GM12872 (cell line): ENCODE measurements around the gene REC8.

Experiments used
- TF ChIP-seq, protein P1 (sequence below): IDR thresholded peaks from 3 replicates; pipeline ENCODE4 v1.5.1; 2011; ENCODE audit warnings: low read depth, mild to moderate bottlenecking, low read length, moderate library complexity; ENCODE audit not compliant: insufficient read depth

Gene REC8

DNA sequence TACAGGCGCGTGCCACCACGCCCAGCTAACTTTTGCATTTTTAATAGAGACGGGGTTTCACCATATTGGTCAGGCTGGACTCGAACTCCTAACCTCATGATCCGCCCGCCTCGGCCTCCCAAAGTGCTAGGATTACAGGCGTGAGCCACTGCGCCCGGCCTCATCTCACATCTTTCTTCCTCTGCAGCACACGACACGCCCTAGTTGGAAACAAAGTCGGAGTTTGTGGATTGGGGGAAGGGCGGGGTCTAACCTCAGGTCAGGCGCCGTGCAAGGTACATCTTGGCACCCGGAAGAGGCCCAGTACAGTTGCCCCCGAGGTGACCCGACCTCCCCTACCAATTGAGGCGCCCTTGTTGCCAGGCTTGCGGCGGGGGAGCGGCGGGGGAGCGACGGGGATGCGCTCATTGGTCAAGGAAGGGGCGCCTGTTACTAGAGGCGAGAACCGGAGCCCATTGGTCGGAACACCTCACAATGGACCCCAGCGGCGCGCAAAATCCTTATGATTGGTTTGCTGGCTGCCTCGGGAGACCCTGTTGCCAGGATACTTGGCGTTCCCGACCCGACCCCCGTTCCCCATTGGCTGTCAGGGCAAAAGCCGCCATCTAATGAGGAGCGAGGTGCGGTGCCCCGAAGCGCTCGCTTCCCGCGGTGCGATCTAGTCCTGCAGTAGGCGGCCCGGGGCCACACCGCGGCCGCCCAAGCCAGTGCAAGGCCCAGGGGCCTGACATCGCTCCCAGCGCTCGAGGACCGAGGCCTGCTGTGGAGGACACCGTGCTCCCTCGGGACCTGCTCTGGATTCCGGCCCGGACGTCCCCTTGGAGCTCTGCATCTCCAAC lies at the start of gene REC8:
Gene REC8 (plus strand): TSS at position 659 of the 839 bp plus-strand sequence. CDS start 473 bp downstream, outside the sequence.
- TF ChIP-seq, protein P1, sequence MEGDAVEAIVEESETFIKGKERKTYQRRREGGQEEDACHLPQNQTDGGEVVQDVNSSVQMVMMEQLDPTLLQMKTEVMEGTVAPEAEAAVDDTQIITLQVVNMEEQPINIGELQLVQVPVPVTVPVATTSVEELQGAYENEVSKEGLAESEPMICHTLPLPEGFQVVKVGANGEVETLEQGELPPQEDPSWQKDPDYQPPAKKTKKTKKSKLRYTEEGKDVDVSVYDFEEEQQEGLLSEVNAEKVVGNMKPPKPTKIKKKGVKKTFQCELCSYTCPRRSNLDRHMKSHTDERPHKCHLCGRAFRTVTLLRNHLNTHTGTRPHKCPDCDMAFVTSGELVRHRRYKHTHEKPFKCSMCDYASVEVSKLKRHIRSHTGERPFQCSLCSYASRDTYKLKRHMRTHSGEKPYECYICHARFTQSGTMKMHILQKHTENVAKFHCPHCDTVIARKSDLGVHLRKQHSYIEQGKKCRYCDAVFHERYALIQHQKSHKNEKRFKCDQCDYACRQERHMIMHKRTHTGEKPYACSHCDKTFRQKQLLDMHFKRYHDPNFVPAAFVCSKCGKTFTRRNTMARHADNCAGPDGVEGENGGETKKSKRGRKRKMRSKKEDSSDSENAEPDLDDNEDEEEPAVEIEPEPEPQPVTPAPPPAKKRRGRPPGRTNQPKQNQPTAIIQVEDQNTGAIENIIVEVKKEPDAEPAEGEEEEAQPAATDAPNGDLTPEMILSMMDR: no peak

GRCh38 chr14:24122416-24122815 lies 49.5 kb upstream of the REC8 start:
- TF ChIP-seq, protein P1: no peak

GRCh38 chr14:24122898-24123297 lies 49.0 kb upstream of the REC8 start:
- TF ChIP-seq, protein P1: no peak

DNA sequence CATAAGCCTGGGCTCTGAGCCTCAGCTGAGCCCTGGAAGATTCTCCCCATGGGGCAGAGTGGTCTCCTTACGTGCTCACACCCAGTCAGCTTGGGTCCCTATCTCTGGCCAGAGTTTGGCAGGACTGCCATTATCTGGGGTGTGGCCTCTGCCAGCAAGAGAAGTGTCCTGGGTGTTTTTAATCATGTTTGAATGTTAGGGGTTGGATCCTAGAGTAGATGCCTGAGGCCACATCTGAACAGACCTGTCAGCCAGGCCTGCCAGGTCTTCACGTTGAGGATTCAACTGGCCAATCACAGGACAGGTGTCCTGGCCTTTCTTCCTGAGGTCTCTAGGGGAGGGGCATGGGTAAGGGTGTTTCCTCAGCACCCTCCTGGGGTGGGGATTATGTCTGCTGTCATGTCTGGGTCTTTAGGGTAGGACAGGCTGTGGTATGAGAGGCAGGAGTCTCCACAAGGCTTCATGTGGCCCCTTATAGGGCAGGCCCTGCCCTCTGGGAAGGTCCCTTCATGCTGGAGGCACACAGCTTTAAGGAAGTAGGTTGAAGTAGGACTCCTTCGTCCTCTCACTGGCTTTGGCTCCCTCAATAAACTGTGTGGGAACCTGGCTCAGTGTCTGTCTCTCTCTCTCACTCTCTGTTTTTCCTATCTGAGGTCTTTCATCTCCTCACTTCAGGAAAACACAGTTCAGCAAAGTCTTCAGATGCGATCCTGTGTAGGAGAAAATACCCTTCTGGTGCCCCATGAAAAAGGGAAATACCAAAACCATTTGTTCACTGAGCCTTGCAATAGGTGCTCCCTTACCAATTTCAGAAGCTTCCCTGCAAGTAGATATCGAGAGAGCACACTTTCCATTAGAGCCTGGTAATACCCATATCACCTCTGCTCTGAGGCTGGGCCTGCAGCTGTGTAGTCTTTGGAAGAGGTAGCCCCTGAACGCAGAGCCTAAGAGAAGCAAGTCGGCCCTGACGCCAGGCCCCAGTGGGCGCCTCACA lies 48.2 kb upstream of the REC8 start:
- TF ChIP-seq, protein P1: no peak

DNA sequence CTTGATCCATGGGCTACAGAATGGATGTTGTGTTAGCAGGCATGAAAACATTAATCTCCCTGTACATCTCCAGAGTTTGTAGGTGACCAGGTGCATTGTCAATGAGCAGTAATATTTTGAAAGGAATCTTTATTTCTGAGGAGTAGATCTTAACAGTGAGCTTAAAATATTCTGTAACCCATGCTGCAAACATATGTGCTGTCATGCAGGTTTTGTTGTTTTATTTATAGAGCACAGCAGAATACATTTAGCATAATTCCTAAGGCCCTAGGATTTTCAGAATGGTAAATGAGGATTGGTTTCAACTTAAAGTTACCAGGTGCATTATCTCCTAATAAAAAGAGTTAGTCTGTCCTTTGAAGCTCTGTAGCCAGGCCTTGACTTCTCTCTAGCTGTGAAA lies 44.9 kb upstream of the REC8 start:
- TF ChIP-seq, protein P1: no peak

- TF ChIP-seq, protein P1: no peak
These were observed 44.2 kb upstream of the REC8 start for GRCh38 chr14:24127673-24128072.

- TF ChIP-seq, protein P1: no peak
These were observed 42.4 kb upstream of the REC8 start for GRCh38 chr14:24129410-24129998.
